ENCODE data around the gene RACGAP1. TPM values are rescaled to one million over a fixed set of nuclear protein-coding genes. Genes with fewer than 3 reads are reported as not detected.

RACGAP1 gene
- total RNA-seq, 2 donors from 2014 or later: 49.6 to 96.6 TPM

DNA sequence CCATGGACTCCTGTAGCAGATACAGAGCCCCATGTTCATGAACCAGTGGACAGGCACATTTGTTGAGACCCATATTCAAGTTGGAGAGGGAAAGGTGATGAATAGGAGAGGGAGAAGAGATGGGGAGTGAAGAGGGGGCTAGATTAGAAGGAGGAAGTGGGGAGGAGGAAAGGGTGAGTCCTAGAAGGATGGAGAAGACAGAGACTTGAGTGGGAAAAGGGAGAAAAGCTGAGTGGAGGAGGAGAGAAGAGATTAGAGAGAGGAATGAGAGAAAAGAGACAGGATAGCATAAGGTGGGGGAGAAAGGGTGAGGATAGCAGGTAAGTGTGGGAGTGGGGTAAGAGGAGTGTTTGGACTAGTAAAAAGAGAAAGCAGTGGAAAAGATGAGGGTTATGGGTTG, 27.2 kb upstream of the RACGAP1 start:
- no peak for TF ChIP-seq CTCF (conservative IDR thresholded peaks at IDR 0.05)
- Mint-ChIP-seq H3K9me3 (no peaks in the 10 kb centered on the region), H3K27ac (no peak overlapping the region), H3K36me3 (ENCODE audit: low read depth) (no peaks in the 10 kb centered on the region), H3K4me3 (no peak overlapping the region), H3K27me3 (ENCODE audit: insufficient read depth) (peaks cover 83% of the 10 kb centered on the region), H3K4me1 (peaks cover 20% of the 10 kb centered on the region)
- H3K36me3 ChIP-seq (ENCODE audit: control insufficient read depth, insufficient read depth, low read length): no peaks in the 10 kb centered on the region
- H3K4me1 ChIP-seq (ENCODE audit: control insufficient read depth, insufficient read depth, low read length): no peaks in the 10 kb centered on the region
- no peak overlapping the region for H3K4me3 ChIP-seq (ENCODE audit: low read length)
- H3K27me3 ChIP-seq (ENCODE audit: control insufficient read depth, insufficient read depth, low read length, poor library complexity, severe bottlenecking): peaks cover 53% of the 10 kb centered on the region
- H3K27ac ChIP-seq (ENCODE audit: low read depth, low read length): no peak overlapping the region
- no peaks in the 10 kb centered on the region for H3K9me3 ChIP-seq (ENCODE audit: control insufficient read depth, low read length)
- no peak for DNase-seq
- H3K9ac ChIP-seq (ENCODE audit: extremely low read depth, low read length, poor library complexity, severe bottlenecking): no peak overlapping the region

DNA sequence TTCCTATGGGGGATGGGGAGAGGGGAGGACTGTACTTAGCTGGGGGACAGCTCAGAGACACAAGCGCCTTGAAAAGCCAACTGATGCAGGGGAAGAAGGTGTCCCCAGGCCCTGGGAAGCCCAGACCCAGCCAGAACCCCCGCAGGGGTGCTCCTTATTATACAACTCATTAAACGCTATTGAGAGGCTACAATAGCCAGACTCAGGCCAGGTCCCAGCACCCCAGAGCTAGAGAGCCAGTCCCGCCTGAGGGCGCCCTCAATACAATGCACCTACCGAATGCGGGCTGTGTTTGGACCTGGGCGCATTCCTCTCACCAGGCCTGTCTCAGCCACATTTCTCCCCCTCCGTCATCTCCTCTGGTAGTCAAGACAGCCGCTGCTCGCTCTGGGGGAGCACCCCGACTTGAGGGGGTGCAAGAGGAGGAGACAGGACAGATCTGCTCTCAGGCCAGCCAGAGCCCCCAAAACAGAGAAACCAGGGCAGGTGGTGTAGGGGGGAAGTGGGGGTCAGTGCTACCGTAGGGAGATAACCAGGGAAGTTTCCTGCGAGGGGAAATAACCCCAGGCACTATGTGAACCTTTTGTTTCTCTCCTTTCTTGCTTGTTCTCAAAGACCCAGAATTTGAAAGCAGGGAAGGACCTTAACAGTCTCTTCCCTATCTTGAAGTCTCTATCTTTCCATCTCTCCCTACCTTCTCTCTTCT, 26.0 kb upstream of the RACGAP1 start:
- H3K27ac Mint-ChIP-seq: no peak overlapping the region
- peak; percentile 89 for DNase-seq
- H3K9me3 Mint-ChIP-seq: no peaks in the 10 kb centered on the region
- Histone ChIP-seq H3K27ac (ENCODE audit: low read depth, low read length) (no peak overlapping the region), H3K27me3 (ENCODE audit: control insufficient read depth, insufficient read depth, low read length, poor library complexity, severe bottlenecking) (peaks cover 43% of the 10 kb centered on the region), H3K4me3 (ENCODE audit: low read length) (no peak overlapping the region), H3K4me1 (ENCODE audit: control insufficient read depth, insufficient read depth, low read length) (no peaks in the 10 kb centered on the region), H3K9me3 (ENCODE audit: control insufficient read depth, low read length) (no peaks in the 10 kb centered on the region), H3K36me3 (ENCODE audit: control insufficient read depth, insufficient read depth, low read length) (no peaks in the 10 kb centered on the region), H3K9ac (ENCODE audit: extremely low read depth, low read length, poor library complexity, severe bottlenecking) (no peak overlapping the region)
- TF ChIP-seq CTCF (conservative IDR thresholded peaks at IDR 0.05): peak; percentile 29
- peaks cover 13% of the 10 kb centered on the region for H3K4me1 Mint-ChIP-seq
- H3K27me3 Mint-ChIP-seq (ENCODE audit: insufficient read depth): peaks cover 79% of the 10 kb centered on the region
- H3K4me3 Mint-ChIP-seq: peak overlapping the region; percentile 49
- no peaks in the 10 kb centered on the region for H3K36me3 Mint-ChIP-seq (ENCODE audit: low read depth)
- WGBS, 2 experiments (ENCODE audit: insufficient coverage in 1 of 2, insufficient read length in 1 of 2): 43 to 50% methylated on average over 4 to 14 of the region's 14 CpGs

- H3K36me3 Mint-ChIP-seq (ENCODE audit: low read depth): no peaks in the 10 kb centered on the region
- Histone ChIP-seq H3K4me3 (ENCODE audit: low read length) (peak overlapping the region; percentile 40), H3K9me3 (ENCODE audit: control insufficient read depth, low read length) (no peaks in the 10 kb centered on the region), H3K27ac (ENCODE audit: low read depth, low read length) (peak overlapping the region; percentile 55), H3K4me1 (ENCODE audit: control insufficient read depth, insufficient read depth, low read length) (no peaks in the 10 kb centered on the region), H3K36me3 (ENCODE audit: control insufficient read depth, insufficient read depth, low read length) (no peaks in the 10 kb centered on the region), H3K27me3 (ENCODE audit: control insufficient read depth, insufficient read depth, low read length, poor library complexity, severe bottlenecking) (peaks cover 39% of the 10 kb centered on the region), H3K9ac (ENCODE audit: extremely low read depth, low read length, poor library complexity, severe bottlenecking) (no peak overlapping the region)
- H3K4me3 Mint-ChIP-seq: peak overlapping the region; percentile 49
- peak; percentile 92 for DNase-seq
- peaks cover 72% of the 10 kb centered on the region for H3K27me3 Mint-ChIP-seq (ENCODE audit: insufficient read depth)
- no peak overlapping the region for H3K27ac Mint-ChIP-seq
- H3K9me3 Mint-ChIP-seq: no peaks in the 10 kb centered on the region
- 15 to 44% methylated on average over 12 to 37 of the region's 37 CpGs for WGBS, 2 experiments (ENCODE audit: insufficient coverage in 1 of 2, insufficient read length in 1 of 2)
- H3K4me1 Mint-ChIP-seq: peaks cover 11% of the 10 kb centered on the region
- no peak for TF ChIP-seq CTCF (conservative IDR thresholded peaks at IDR 0.05)
Measured at GRCh38 chr12:50050410-50051098, 25.3 kb upstream of the RACGAP1 start.

Measured in endodermal cell (in vitro differentiated cells).